GM12891 (cell line): Measurements from ENCODE around the gene RAB30.
"Not testable (repeated sequence)": the region's sequence is repeated elsewhere in the genome, so short reads cannot be mapped to it uniquely, and the experiment has no call there.

Source experiments
- DNase-seq: peaks from one replicate; pipeline ENCODE4 v3.0.0; 2011; ENCODE audit warnings: low spot score; ENCODE audit not compliant: insufficient read length
- FAIRE-seq: peaks from 2 replicates; lab custom pipeline; 2011; peaks lifted over from hg19 to GRCh38; lab: Jason Lieb, UNC
- PAX5 ChIP-seq: IDR thresholded peaks from 2 replicates; pipeline ENCODE4 v1.6.1; 2011; ENCODE audit warnings: low read length, moderate library complexity, mild to moderate bottlenecking; ENCODE audit not compliant: insufficient read depth, severe bottlenecking
- POLR2A ChIP-seq: IDR thresholded peaks from 2 replicates; pipeline ENCODE4 v1.6.1; 2011; ENCODE audit warnings: low read depth, low read length, control low read depth
- POLR2AphosphoS5 ChIP-seq: IDR thresholded peaks from 2 replicates; pipeline ENCODE4 v1.6.1; 2011; ENCODE audit warnings: low read depth, low read length, control low read depth
- POU2F2 ChIP-seq: IDR thresholded peaks from 2 replicates; pipeline ENCODE4 v1.6.1; 2011; ENCODE audit warnings: low read depth, mild to moderate bottlenecking, control low read depth, low read length, moderate library complexity
- SPI1 ChIP-seq: IDR thresholded peaks from 2 replicates; pipeline ENCODE4 v1.6.1; 2011; ENCODE audit warnings: low read depth, low read length, control low read depth
- TAF1 ChIP-seq: IDR thresholded peaks from 2 replicates; pipeline ENCODE4 v1.6.1; 2011; ENCODE audit warnings: low read depth, low read length, control low read depth

Gene RAB30

GRCh38 chr11:82949352-82949751 lies 122.3 kb downstream of the RAB30 start:
- no peak for FAIRE-seq

GRCh38 chr11:82945682-82946081 lies 126.0 kb downstream of the RAB30 start:
- DNase-seq = no peak
- TF ChIP-seq POU2F2 (no peak), SPI1 (no peak), PAX5 (no peak), POLR2AphosphoS5 (no peak), TAF1 (no peak), POLR2A (no peak)
- no peak for FAIRE-seq

More at GRCh38 chr11:82949352-82949751, 122.3 kb downstream of the RAB30 start:
- DNase-seq = no peak
- no peak for TF ChIP-seq PAX5
- TF ChIP-seq SPI1 = no peak
- TF ChIP-seq TAF1 = no peak
- no peak for TF ChIP-seq POU2F2
- no peak for TF ChIP-seq POLR2A
- TF ChIP-seq POLR2AphosphoS5 = no peak

- FAIRE-seq, DNase-seq: not testable (repeated sequence)
Measured at GRCh38 chr11:82945041-82945440, 126.7 kb downstream of the RAB30 start.

- DNase-seq (no peak), FAIRE-seq (no peak)
- TF ChIP-seq POLR2A (no peak), PAX5 (no peak), TAF1 (no peak), SPI1 (no peak), POLR2AphosphoS5 (no peak), POU2F2 (no peak)
Measured at GRCh38 chr11:82944198-82944597, 127.5 kb downstream of the RAB30 start.

- not testable (repeated sequence) for FAIRE-seq, DNase-seq
Measured at GRCh38 chr11:82943430-82943829, 128.3 kb downstream of the RAB30 start.

- TF ChIP-seq POLR2A (no peak), POLR2AphosphoS5 (no peak), PAX5 (no peak), SPI1 (no peak), POU2F2 (no peak), TAF1 (no peak)
- FAIRE-seq = no peak
- no peak for DNase-seq
Measured at GRCh38 chr11:82942376-82942775, 129.3 kb downstream of the RAB30 start.

GRCh38 chr11:82939456-82939855 lies 132.2 kb downstream of the RAB30 start:
- DNase-seq (no peak), FAIRE-seq (no peak)
- TF ChIP-seq PAX5 (no peak), POLR2AphosphoS5 (no peak), POU2F2 (no peak), POLR2A (no peak), TAF1 (no peak), SPI1 (no peak)

- no peak for FAIRE-seq
- no peak for TF ChIP-seq PAX5
- TF ChIP-seq SPI1 = no peak
- no peak for TF ChIP-seq POLR2AphosphoS5
- TF ChIP-seq POU2F2 = no peak
- TF ChIP-seq TAF1 = no peak
- no peak for TF ChIP-seq POLR2A
Measured at GRCh38 chr11:82937554-82937953, 134.1 kb downstream of the RAB30 start.

GRCh38 chr11:82936261-82936660 lies 135.4 kb downstream of the RAB30 start:
- FAIRE-seq = no peak
- DNase-seq = no peak
- TF ChIP-seq POLR2AphosphoS5 (no peak), PAX5 (no peak), TAF1 (no peak), SPI1 (no peak), POLR2A (no peak), POU2F2 (no peak)

More at GRCh38 chr11:82937554-82937953, 134.1 kb downstream of the RAB30 start:
- no peak for DNase-seq

- no peak for TF ChIP-seq SPI1
- no peak for TF ChIP-seq TAF1
- no peak for TF ChIP-seq PAX5
- TF ChIP-seq POLR2A = no peak
- TF ChIP-seq POLR2AphosphoS5 = no peak
- TF ChIP-seq POU2F2 = no peak
- peak; percentile 16 for FAIRE-seq
- DNase-seq = no peak
Measured at GRCh38 chr11:82932564-82932963, 139.1 kb downstream of the RAB30 start.
